ENCODE data around the gene SEPTIN2. TPM values are rescaled to one million over a fixed set of nuclear protein-coding genes. Genes with fewer than 3 reads are reported as not detected.

SEPTIN2 gene
- total RNA-seq = 100 to 1,000 TPM; 126 to 233 (median 165) TPM

- peak within 1 kb of the TSS; percentile 99 for H3K27ac ChIP-seq
- no peaks in the 10 kb centered on the region for H3K9me3 ChIP-seq
- 0% methylated on average over 30 of the region's 75 CpGs for WGBS
- peaks cover 79% of the 10 kb centered on the region for H3K4me1 ChIP-seq
- no peaks in the 10 kb centered on the region for H3K36me3 ChIP-seq
- TF ChIP-seq POLR2AphosphoS5 (IDR thresholded peaks at IDR 0.05) = peak in 1 of 3 donors; percentile 18
- no peak for TF ChIP-seq CTCF (IDR thresholded peaks at IDR 0.05)
- TF ChIP-seq EP300 (IDR thresholded peaks at IDR 0.05) = no peak
- peak in 1 of 2 donors; percentile 56 for TF ChIP-seq POLR2A (IDR thresholded peaks at IDR 0.05)
- H3K27me3 ChIP-seq = no peaks in the 10 kb centered on the region
- peak within 1 kb of the TSS; percentile 80 for H3K4me3 ChIP-seq
- DNase-seq (ENCODE audit: low spot score in 2 of 2) = peak; percentile 90 to 91
Observed at GRCh38 chr2:241315879-241316631, at the start of gene SEPTIN2. TSS of gene SEPTIN2 (plus strand) at chr2:241315925. CDS start at chr2:241324233, 8,308 bp downstream.

- H3K27me3 ChIP-seq = no peaks in the 10 kb centered on the region
- H3K9me3 ChIP-seq = no peaks in the 10 kb centered on the region
- peaks cover 37% of the 10 kb centered on the region for H3K4me1 ChIP-seq
- peaks cover 47% of the 10 kb centered on the region for H3K36me3 ChIP-seq
- WGBS = 81% methylated on average over 12 of the region's 12 CpGs
- DNase-seq (ENCODE audit: low spot score in 2 of 2) = no peak
- no peak overlapping the region for H3K27ac ChIP-seq
- TF ChIP-seq POLR2A (IDR thresholded peaks at IDR 0.05) (no peak), POLR2AphosphoS5 (IDR thresholded peaks at IDR 0.05) (no peak), CTCF (IDR thresholded peaks at IDR 0.05) (no peak), EP300 (IDR thresholded peaks at IDR 0.05) (no peak)
- H3K4me3 ChIP-seq = no peak overlapping the region
Observed at GRCh38 chr2:241267249-241268067, 48.3 kb upstream of the SEPTIN2 start.

GRCh38 chr2:241268306-241268705, 47.4 kb upstream of the SEPTIN2 start:
- Histone ChIP-seq H3K27me3 (no peaks in the 10 kb centered on the region), H3K9me3 (no peaks in the 10 kb centered on the region), H3K36me3 (peaks cover 38% of the 10 kb centered on the region), H3K4me3 (no peak overlapping the region), H3K4me1 (peaks cover 43% of the 10 kb centered on the region), H3K27ac (no peak overlapping the region)
- 70% methylated on average over 7 of the region's 7 CpGs for WGBS
- no peak for TF ChIP-seq POLR2A (IDR thresholded peaks at IDR 0.05)
- no peak for TF ChIP-seq EP300 (IDR thresholded peaks at IDR 0.05)
- no peak for TF ChIP-seq CTCF (IDR thresholded peaks at IDR 0.05)
- no peak for DNase-seq (ENCODE audit: low spot score in 2 of 2)

GRCh38 chr2:241268716-241269445, 46.8 kb upstream of the SEPTIN2 start:
- Histone ChIP-seq H3K4me1 (peaks cover 47% of the 10 kb centered on the region), H3K9me3 (no peaks in the 10 kb centered on the region), H3K4me3 (no peak overlapping the region), H3K27me3 (no peaks in the 10 kb centered on the region), H3K36me3 (peaks cover 33% of the 10 kb centered on the region), H3K27ac (no peak overlapping the region)
- no peak for TF ChIP-seq POLR2AphosphoS5 (IDR thresholded peaks at IDR 0.05)
- TF ChIP-seq EP300 (IDR thresholded peaks at IDR 0.05) = no peak
- no peak for TF ChIP-seq CTCF (IDR thresholded peaks at IDR 0.05)
- TF ChIP-seq POLR2A (IDR thresholded peaks at IDR 0.05) = no peak
- 68% methylated on average over 14 of the region's 14 CpGs for WGBS
- DNase-seq (ENCODE audit: low spot score in 2 of 2) = no peak
